OCI-LY3 (cell line): ENCODE results near the gene DPEP2.
A peak's percentile ranks its signal among the peaks of the same experiment; 100 is the strongest.
"Not testable (repeated sequence)": the region's sequence is repeated elsewhere in the genome, so short reads cannot be mapped to it uniquely, and the experiment has no call there.

Experiments
- H2AFZ ChIP-seq: fragments of 200-600, 300-600 bp; shearing (Covaris generic); 2 replicates; pipeline ENCODE4 v1.6.0; 2014; ENCODE audit warnings: antibody characterized with exemption, low read depth, low read length
- H3K27ac ChIP-seq: fragments of 200-600, 300-600 bp; sonication (generic); 2 replicates; pipeline ENCODE4 v1.5.1; 2014; ENCODE audit warnings: mild to moderate bottlenecking, low read length, moderate library complexity, mixed read lengths
- H3K27me3 ChIP-seq: fragments of 200-600, 300-600 bp; sonication (generic); 2 replicates; pipeline ENCODE4 v1.6.1; 2014; ENCODE audit warnings: low read depth, low read length, mixed read lengths
- H3K36me3 ChIP-seq: fragments of 200-600, 300-600 bp; sonication (generic); replicated peaks from 2 replicates; pipeline ENCODE3; 2014; ENCODE audit warnings: low read depth, low read length, mixed read lengths
- H3K4me1 ChIP-seq: fragments of 300-600, 200-600 bp; sonication (generic); 2 replicates; pipeline ENCODE4 v1.6.1; 2014; ENCODE audit warnings: low read length, mixed read lengths
- H3K4me2 ChIP-seq: fragments of 200-600, 300-600 bp; sonication (generic); 2 replicates; pipeline ENCODE4 v1.6.1; 2014; ENCODE audit warnings: low read length, mixed read lengths
- H3K4me3 ChIP-seq: fragments of 300-600, 200-600 bp; sonication (generic); 2 replicates; pipeline ENCODE4 v1.5.1; 2014; ENCODE audit warnings: antibody characterized with exemption, mild to moderate bottlenecking, low read length, moderate library complexity
- H3K79me2 ChIP-seq: fragments of 300-600, 200-600 bp; shearing (Covaris generic); 2 replicates; pipeline ENCODE4 v1.6.1; 2014; ENCODE audit warnings: mild to moderate bottlenecking, low read length, mixed read lengths
- H3K9ac ChIP-seq: fragments of 300-600, 200-600 bp; shearing (Covaris generic); 2 replicates; pipeline ENCODE4 v1.6.0; 2014; ENCODE audit warnings: mild to moderate bottlenecking, low read length, moderate library complexity
- H3K9me3 ChIP-seq: fragments of 200-600, 300-600 bp; shearing (Covaris generic); 2 replicates; pipeline ENCODE4 v1.6.1; 2014; ENCODE audit warnings: low read length, mixed read lengths; ENCODE audit not compliant: insufficient read depth
- H4K20me1 ChIP-seq: fragments of 200-600, 300-600 bp; sonication (generic); 2 replicates; pipeline ENCODE4 v1.6.1; 2016; ENCODE audit warnings: low read length, mixed read lengths; ENCODE audit not compliant: insufficient read depth
- CTCF ChIP-seq: fragments of 200-600, 300-600 bp; sonication (generic); IDR thresholded peaks from 2 replicates; pipeline ENCODE4 v1.5.1; 2014; ENCODE audit warnings: antibody characterized with exemption, low read length, low read depth
- EZH2phosphoT487 ChIP-seq: fragments of 200-600 bp; shearing (Covaris generic); IDR thresholded peaks from 2 replicates; pipeline ENCODE4 v1.6.1; 2018; ENCODE audit warnings: antibody characterized with exemption, mixed run types, low read depth

Gene DPEP2

DNA sequence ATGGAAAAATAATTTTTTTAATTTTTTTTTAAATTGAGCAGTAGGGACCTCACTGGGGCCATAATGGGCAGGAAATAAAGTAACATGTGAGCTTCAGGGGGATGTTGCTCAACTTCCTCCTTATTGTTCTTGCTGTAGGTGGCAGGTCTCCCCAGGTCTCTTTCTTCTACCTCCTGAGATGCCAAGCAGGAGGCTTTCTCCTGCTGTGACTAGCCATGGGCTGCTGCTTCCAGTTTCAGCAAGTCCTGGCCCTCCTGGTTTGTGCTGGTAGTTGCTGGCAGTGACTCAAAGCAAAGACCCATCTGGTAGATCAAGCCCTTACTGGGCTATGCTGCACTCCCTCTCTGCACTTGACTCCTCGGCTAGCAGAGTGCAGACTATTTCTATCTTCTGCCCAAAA lies 14.2 kb upstream of the DPEP2 start:
- Histone ChIP-seq H3K27me3 (no peaks in the 10 kb centered on the region), H3K4me1 (no peaks in the 10 kb centered on the region), H3K4me2 (no peak overlapping the region), H3K9me3 (no peaks in the 10 kb centered on the region), H2AFZ (no peak overlapping the region), H4K20me1 (no peaks in the 10 kb centered on the region), H3K79me2 (no peaks in the 10 kb centered on the region), H3K9ac (no peak overlapping the region), H3K27ac (no peak overlapping the region), H3K4me3 (no peak overlapping the region), H3K36me3 (no peaks in the 10 kb centered on the region)
- TF ChIP-seq EZH2phosphoT487, result no peak
- no peak for TF ChIP-seq CTCF

- H3K27ac ChIP-seq, H3K9ac ChIP-seq, H3K4me3 ChIP-seq, H3K4me1 ChIP-seq, H3K36me3 ChIP-seq, H3K27me3 ChIP-seq, H3K79me2 ChIP-seq, H3K4me2 ChIP-seq, H3K9me3 ChIP-seq, H4K20me1 ChIP-seq, H2AFZ ChIP-seq: not testable (repeated sequence)
Observed at GRCh38 chr16:68009872-68010271, 10.6 kb upstream of the DPEP2 start.

DNA sequence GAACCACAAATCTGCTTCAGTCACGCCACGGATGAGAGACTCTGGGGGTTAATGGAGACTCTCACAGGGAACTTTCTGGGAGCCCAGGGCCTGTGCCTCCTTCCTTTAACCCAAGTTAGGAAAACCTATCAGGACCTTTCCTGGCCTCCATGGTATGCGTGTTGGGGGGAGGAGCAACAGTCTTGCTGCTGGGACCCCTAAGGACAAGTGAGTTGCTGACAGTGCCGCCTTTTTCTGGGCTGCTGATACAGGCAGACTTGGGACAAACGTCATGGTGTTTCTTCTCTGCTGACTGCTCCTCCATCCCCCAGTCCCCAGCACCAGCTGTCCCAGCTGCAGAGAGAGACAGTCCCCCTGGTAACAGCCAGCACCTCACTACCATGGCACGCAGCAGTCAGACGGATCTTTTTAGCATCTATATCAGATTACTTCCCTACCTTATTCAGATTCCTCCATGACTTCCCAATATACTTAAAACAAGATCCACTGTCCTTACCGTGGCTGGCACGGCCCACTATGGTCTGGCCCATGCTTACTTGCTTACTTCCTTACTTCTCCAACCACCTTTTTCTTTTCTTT lies 10.0 kb upstream of the DPEP2 start:
- H3K9ac ChIP-seq, result no peak overlapping the region
- TF ChIP-seq EZH2phosphoT487, result no peak
- no peak for TF ChIP-seq CTCF
- H3K4me1 ChIP-seq, result 0 out of 2 replicates have a peak, but pooled peaks cover 3% of the 10 kb centered on the region
- H3K27me3 ChIP-seq, result no peaks in the 10 kb centered on the region
- H4K20me1 ChIP-seq, result no peaks in the 10 kb centered on the region
- H3K9me3 ChIP-seq, result no peaks in the 10 kb centered on the region
- H3K4me3 ChIP-seq, result no peak overlapping the region
- H3K79me2 ChIP-seq, result no peaks in the 10 kb centered on the region
- H3K27ac ChIP-seq, result no peak overlapping the region
- H3K4me2 ChIP-seq, result no peak overlapping the region
- H3K36me3 ChIP-seq, result no peaks in the 10 kb centered on the region
- H2AFZ ChIP-seq, result no peak overlapping the region

DNA sequence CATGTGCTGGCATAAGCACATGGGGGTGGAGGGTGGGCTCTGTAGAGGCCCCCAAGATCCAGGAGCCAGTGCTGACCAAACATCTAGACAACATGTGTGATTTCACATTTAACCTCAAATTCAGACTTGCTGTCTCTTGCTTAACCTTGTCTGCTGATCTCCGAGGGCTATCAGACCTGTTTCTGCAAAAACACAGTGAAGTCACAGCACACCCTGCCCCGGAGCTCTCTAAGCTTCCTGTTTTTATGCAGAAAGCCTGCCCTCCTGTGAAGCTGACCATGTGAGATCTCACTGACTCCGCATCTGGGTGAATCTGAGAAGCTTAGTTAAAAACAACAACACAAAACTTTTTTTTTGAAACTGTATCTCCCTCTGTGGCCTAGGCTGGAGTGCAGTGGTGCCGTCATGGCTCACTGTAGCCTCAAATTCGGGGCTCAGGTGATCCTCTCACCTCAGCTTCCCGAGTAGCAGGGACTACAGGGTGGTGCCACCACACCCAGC lies 6.6 kb upstream of the DPEP2 start:
- Histone ChIP-seq H3K4me3 (no peak overlapping the region), H3K27me3 (no peaks in the 10 kb centered on the region), H2AFZ (peak overlapping the region; percentile 62; the same call in 1 of the 2 replicates), H3K4me1 (0 out of 2 replicates have a peak, but pooled peaks cover 3% of the 10 kb centered on the region), H3K79me2 (no peaks in the 10 kb centered on the region), H3K4me2 (no peak overlapping the region), H3K9me3 (no peaks in the 10 kb centered on the region), H3K27ac (no peak overlapping the region), H4K20me1 (no peaks in the 10 kb centered on the region), H3K9ac (no peak overlapping the region), H3K36me3 (no peaks in the 10 kb centered on the region)
- no peak for TF ChIP-seq CTCF
- no peak for TF ChIP-seq EZH2phosphoT487

DNA sequence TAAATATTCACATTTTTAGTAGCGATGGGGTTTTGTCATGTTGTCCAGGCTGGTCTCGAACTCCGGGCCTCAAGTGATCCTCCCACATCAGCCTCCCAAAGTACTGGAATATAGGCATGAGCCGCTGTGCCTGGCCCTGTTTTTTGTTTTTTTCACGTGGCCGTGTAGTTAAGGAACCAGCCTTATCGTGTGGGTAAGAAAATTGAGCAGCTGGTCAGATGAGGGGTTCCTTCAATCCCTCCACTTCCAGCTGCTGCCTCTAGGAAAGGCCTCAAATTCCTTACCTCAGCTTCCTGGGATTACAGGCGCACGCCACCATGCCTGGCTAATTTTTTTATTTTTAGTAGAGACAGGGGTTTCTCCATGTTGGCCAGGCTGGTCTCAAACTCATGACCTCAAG lies 5.9 kb upstream of the DPEP2 start:
- Histone ChIP-seq H3K4me2 (no peak overlapping the region), H3K9me3 (no peaks in the 10 kb centered on the region), H3K27me3 (no peaks in the 10 kb centered on the region), H3K4me3 (no peak overlapping the region), H3K36me3 (no peaks in the 10 kb centered on the region), H2AFZ (no peak overlapping the region), H3K27ac (no peak overlapping the region), H3K79me2 (no peaks in the 10 kb centered on the region), H3K4me1 (peaks cover 7% of the 10 kb centered on the region), H4K20me1 (no peaks in the 10 kb centered on the region), H3K9ac (no peak overlapping the region)
- TF ChIP-seq EZH2phosphoT487 (no peak), CTCF (no peak)
